Activated CD4-positive, CD25-positive, alpha-beta regulatory T cell treated with anti-CD3 and anti-CD28 coated beads, Interleukin-2, amount 50 U/mL, for 24 hours (primary cell): ENCODE results near the gene THAP12.

ENCODE experiments used
- ATAC-seq, 2 donors: fragments of 150-1000 bp; cut with Tn5 transposase; one replicate each; pipeline ENCODE4 v1.10.0; 2021; ENCODE audit warnings: mild to moderate bottlenecking in 1 of 2, moderate library complexity in 1 of 2

Gene THAP12

DNA sequence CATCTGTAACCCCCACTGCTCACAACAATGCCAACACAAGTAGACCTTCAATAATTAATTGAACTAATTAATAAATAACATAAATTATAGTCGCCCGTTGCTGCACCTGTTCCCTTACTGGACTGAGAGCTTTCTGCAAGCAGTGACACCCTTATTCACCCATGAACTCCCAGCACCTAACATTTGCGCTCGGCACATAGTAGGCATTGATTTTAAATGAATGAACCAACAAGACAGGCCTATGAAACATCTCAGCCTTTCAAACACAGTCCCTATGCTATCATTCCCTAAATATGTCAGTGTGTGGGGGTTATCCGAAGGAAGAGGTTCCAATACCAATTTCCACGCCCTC, 1.1 kb downstream of the THAP12 start:
- ATAC-seq, result no peak

DNA sequence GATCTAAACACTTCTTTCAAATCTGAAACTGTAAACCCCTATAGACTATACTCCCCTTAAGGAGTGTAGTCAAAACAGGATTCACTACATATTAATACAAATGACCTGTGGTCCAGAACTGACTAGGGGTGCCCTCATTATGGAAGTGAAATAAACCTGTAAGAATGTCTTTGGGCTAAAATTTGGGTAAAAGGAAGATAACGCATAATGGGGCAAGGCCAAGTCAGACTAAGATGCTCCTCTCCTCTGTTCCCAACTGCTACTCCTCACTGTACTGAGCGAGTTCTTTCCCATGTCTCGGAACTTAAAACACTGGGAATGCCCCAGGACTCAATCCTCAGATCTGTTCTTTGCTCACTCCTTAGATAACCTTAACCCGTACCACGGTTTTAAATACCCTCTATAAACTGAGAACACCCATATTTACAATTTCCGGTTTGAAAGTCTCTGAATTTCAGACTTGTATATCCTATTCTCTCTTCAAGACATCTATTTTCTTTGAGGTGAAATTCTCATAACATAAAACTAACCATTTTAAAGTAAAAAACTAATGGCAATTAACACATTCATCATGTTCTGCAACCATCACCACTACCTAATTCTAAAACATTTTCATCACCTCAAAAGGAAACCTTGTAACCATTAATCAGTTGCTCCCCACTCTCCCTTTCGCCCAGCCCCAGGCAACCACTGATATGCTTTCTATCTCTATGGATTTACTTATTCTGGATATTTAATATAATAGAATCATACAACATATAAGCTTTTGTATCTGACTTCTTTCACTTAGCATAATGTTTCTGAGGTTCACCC, 4.0 kb downstream of the THAP12 start:
- no peak for ATAC-seq

DNA sequence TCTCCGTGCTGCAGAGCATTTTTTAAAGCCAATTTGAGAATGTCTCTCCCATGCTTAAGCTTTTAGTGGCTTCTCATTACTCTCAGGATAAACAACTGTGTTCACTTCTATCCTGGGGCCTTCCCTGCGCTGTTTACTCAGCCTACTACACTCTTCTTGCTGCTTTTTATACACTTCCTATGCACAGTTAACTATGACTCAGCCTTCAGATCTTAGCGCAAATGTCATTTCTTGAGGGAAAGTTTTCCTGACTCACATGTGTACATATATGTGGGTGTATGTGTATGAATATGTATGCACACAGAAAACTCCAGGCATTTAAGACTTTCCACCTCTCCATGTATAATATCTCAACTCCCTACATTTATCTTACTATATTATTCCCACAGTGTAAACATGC, 9.8 kb downstream of the THAP12 start:
- ATAC-seq, result peak; percentile 98 to 99

DNA sequence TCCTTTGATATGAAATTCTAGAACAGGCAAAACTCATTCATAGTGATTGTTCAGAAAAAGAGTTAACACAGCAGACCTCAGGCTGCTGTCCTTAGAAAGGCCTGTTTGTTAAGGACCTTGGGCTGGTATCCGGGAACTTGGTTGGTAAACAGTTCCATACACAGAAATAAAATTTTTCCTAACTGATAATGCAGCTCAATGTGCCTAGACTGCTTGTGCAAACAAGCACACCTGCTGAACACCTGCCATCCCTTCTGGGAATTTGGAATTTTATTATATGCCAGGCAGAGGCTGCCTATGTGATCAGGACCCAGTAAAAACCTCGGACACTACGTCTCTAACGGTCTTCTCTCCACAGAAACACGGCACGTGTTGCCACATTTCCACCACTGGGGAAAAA, 11.5 kb downstream of the THAP12 start:
- no peak for ATAC-seq

DNA sequence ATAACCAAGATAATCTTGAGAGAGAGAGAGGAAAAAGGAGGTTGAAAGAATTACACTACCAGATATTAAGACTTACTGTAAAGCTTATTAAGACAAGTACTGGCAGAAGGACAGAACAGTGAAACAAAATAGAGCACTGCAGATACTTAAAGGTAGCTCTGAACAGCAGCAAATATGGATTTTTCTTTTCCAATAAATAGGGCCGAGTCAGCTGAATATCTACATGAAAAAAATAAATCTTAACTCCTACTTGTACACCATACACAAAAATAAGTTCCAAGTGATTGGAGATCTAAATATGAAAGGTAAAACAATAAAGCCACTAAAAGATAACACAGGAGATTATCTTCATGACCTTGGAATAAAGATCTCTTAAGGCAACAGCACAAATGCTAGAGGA, 12.4 kb downstream of the THAP12 start:
- no peak for ATAC-seq

DNA sequence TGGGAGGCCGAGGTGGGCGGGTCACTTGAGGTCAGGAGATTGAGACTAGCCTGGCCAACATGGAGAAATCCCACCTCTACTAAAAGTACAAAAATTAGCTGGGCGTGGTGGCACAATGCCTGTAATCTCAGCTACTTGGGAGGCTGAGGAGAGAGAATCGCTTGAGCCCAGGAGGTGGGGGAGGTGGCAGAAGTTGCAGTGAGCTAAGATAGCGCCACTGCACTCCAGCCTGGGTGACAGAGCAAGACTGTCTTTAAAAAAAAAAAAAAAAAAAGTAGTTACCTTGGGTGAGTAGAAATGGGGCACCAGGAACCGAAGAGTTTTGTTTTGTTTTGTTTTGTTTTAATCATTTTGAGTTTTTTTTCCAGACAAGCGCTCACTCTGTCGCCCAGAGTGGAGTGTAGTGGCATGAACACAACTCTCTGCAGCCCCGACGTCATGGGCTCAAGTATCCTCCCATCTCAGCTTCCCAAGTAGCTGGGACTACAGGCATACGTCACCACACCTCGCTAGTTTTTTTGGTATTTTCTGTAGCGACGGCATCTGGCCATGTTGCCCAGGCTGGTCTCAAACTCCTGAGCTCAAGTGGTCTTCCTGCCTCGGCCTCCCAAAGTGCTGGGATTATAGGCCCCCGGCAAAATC, 15.8 kb downstream of the THAP12 start:
- no peak for ATAC-seq

DNA sequence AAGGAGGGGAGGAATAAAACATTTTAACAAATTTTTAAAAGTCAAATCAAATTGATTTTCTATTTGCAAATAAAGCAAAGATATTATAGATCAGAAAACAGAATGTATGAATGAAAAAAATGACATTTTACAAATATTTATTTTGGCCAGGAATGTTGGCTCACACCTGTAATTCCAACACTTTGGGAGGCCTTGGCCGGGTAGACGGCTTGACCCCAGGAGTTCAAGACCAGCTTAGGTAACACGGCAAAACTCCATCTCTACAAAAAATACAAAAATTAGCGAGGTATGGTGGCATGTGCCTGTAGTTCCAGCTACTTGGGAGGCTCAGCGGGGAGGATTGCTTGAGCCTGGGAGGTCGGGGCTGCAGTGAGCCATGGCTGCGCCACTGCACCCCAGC, 18.2 kb downstream of the THAP12 start:
- no peak for ATAC-seq

DNA sequence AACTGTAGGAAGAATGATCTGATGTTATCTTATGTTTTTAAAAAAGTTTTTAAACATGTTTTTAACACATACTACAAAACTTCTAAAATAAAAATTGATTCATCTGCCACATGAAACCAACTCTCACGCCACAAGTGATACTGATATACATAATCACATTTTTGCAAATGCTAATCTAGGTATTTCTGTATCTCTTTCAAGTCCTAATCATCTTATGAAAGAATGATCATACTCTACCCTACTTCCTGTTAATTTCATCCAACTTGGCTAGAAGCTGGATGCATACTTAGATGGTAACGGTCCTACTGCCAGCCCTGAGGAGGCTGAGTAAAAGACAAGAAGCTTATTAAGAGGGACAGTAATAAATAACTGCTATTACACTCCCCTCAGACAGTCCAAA, 19.2 kb downstream of the THAP12 start:
- peak; percentile 58 to 60 for ATAC-seq

DNA sequence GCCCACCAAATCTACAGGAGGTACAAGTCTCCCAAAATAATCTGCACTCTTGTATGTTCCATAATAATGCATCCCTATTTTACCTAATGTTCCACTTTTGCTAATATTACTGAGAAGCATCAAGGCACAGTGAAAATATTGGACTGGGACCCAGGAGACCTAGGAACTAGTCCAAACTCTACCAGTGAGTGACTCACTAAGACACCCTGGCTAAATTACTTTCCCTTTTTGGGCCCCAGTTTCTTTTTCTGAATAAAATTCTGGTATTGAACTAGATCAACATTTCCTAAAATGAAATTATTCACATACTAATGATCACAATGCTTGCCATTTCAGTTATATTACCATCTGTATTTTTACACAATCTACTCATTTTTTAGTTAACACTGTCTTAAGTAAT, 19.6 kb downstream of the THAP12 start:
- ATAC-seq, result peak; percentile 9 to 30

DNA sequence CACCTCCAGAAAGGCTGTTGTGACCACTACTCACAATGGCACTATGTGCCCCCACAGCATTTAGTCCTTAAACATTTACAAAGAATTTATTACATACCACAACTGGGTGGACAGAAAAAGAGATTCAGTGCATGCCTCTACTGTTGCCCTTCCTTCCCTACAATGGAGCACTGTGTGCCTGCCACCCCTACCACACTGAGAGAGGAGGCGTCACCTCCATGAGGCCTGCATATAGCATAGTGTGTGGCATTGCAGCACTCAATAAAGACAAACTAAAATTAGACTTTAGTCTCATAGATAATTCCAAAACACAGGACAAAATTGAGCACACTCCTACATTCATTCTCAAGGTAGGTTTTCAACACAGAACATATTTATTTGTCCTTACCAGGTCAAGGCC, 25.8 kb downstream of the THAP12 start:
- no peak for ATAC-seq

DNA sequence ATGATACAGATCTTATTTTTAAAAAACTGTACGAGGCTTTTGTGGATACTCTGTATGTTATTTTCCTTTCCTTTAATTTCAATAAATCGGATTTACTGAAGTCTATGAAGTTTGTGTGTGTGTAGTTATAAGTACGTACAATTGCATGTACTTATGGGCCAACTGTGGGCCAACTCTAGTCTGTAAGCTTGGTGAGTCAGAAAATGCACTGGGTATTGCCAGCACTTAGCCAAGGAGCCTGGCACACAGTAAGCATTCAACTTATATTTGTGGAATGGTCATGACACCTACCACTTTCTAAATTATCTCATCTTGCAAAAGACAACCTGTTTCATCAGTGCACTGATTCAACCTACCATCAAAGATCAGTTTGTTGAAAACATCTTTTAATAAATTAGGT, 32.6 kb downstream of the THAP12 start:
- no peak for ATAC-seq

DNA sequence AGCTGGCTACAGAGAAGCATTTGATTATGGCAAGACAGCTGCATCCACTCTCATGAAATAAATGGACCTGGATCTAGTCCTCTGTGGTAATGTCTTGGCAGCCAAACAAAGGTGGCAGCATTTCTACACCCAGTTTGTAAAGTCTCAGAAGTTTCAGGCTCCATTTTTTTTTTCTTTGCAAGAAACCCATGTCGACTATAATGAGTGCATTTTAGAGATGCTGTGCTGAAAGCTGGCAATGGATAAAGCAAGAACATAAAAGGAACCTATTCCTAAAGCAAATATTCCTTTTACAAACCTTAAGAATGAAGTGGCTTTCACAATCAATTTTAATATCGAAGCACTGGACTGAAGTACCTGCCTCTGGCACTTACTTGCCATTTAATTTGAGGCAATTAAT, 33.5 kb downstream of the THAP12 start:
- ATAC-seq, result no peak

DNA sequence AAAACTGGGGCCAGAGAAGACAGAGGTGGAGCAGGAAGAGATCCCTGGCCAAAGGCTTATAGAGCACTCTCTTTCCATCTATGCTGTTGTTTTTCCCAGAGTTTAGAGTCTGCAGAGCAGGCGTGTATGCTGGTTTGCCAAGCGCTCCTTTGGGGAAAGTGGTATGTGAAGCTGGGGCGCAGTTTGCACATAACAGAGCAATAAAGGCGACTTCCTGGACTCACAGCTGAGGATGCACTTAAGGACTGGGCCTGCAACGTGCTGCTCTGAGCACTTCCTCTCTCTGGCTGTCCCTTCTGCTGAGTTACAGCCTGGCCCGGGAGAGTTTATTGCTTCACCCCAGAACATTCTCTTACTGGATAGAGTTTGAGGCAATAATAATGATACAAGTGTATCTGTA, 41.7 kb downstream of the THAP12 start:
- ATAC-seq, result no peak

DNA sequence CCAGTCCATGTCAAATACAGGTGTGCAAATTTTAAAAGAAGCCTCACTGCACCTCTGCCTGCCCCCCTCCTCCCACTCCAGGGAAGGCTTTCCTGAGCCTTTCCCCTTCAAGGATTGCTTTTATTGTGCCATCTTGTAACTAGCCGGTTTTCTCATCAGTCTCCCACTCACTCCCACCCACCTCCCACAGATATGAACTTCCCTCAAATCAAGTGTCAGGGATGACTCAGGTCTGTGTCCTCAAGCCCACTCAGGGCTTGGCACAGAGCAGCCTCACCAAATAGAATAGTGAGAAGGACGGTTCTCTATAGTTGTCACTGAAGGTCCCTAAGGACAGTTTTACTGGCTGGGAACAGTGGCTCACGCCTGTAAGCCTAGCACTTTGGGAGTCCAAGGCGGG, 43.0 kb downstream of the THAP12 start:
- no peak for ATAC-seq

DNA sequence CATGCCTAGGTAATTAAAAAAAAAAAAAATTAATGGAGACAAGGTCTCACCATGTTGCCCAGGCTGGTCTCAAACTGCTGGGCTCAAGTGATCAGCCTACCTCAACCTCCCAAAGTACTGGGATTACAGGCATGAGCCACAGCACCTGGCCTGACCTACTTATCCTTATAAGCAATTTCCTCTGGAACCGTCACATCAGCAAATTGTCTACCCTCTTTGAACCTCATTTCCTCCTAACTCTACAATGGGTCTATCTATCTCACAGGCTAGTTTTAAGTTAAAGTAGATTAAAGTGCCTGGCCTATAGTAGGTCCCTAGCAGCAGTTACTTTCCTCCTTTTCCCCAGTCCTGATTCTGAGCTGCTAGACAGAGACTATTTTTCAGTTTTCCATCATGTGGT, 43.5 kb downstream of the THAP12 start:
- ATAC-seq, result no peak

DNA sequence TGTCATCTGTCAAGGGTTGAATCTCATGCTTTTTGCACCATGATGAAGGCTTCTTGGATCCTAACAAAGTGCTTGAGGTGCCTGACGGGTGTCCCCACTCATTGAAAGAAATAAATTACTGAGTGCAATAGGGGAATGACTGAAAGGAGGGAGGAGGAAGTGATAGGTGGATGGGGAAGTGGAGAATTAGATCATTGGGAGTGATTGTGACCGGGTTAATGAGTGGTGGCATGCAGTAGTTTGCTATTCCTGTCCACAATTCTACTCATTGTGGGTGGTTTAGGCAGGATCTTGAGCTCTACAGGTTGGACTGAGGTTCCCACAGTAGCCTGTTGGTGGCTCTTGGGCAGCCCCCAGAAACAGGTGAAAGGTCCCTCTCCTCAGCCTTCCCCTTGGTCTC, 44.3 kb downstream of the THAP12 start:
- no peak for ATAC-seq

DNA sequence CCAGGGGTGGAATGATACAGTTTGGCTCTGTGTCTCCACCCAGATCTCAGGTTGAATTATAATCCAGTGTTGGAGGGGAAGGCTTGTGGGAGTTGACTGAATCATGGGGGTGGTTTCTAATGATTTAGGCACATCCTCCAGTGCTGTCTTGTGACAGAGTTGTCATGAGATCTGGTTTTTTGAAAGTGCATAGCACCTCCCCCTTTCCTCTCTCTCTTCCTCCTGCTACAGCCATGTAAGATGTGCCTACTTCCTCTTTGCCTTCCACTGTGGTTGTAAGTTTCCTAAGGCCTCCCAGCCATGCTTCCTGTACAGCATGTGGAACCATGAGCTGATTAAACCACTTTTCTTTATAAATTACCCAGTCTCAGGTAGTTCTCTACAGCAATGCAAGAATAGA, 45.1 kb downstream of the THAP12 start:
- ATAC-seq, result no peak

DNA sequence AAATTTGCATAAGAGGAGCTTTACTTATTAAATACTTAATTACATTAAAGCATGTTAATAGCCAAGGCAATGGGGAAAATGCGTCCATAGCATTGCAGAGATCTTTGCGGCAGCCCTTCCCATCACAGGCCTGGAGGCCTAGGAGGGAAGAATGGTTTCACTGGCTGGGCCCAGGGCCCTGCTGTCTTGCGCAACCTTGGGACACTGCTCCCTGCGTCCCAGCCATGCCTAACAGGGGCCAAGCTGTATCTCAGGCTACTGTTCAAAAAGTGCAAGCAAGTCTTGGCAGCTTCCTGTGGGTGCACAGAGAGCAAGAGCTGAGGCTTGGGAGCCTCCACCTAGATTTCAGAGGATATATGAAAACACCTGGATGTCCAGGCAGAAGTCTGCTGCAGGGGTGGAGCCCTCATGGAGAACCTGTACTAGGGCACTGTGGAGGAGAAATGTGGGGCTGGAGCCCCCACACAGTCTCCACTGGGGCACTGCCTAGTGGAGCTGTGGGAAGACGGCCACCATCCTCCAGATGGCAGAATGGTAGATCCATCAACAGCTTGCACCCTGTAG, 46.0 kb downstream of the THAP12 start:
- ATAC-seq, result no peak

DNA sequence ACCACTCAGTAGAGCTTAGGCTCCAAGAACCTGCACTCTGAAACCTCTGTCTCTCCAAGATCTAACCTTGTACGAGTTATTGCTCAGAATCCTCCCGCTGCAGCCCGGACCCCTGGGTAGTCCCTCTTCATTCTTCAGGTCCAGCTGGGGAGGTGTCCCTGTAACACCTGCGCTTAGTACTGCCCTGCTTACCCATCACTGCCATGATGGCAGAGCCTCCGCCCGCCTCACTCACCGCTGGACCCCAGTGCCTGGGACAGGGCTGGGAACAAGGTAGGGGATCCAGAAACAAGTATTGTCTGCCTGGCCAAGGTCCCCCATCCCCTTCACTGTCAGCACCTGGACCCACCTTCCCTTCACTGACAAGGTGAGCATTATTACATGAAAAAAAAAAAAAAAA, 50.3 kb downstream of the THAP12 start:
- no peak for ATAC-seq

DNA sequence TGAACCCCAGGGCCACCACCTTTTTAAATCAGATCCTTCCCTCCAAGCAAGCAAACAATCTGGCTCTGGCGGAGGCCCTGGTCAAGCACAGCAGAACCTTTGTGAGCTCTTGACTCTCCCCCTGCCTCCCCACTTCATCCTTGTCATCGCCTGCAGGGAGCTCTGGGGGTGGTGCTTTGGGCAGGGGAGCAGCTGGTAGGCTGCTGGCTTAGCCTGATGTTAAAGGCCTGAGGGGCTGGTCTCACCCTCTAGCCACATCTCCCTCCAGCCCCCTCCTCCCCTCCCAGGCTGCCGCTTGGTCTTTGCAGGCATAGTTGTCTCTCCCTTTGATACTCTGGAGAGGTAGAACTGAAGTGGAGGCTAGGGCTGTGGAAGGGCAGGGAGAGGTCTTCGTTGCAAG, 50.9 kb downstream of the THAP12 start:
- ATAC-seq, result no peak

DNA sequence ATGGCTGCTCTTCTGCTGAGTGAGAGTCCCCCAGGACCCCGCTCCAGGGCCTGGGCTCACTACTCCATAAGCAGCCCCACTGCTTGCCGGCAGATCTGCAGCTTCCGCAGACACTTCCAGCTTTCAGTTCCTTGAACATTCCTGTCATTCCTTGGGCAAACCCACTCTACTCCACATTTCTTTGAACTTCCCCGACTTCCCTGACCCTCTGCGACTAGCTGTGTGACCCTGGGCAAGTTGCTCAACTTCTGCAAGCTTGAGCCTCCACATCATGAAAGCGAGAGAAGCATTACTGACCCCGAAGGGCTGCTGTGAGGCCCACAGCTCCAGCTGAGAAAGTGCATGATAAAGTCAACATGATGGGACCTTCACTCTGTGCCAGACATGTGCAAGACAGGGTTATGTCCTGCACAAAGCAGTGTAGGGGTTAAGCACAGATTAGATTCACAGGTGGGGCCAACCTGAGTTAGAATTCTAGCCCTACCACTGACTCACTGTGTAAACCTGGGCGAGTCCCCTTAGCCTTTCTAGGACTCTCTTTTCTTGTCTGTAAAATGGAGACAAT, 51.8 kb downstream of the THAP12 start:
- ATAC-seq, result no peak

DNA sequence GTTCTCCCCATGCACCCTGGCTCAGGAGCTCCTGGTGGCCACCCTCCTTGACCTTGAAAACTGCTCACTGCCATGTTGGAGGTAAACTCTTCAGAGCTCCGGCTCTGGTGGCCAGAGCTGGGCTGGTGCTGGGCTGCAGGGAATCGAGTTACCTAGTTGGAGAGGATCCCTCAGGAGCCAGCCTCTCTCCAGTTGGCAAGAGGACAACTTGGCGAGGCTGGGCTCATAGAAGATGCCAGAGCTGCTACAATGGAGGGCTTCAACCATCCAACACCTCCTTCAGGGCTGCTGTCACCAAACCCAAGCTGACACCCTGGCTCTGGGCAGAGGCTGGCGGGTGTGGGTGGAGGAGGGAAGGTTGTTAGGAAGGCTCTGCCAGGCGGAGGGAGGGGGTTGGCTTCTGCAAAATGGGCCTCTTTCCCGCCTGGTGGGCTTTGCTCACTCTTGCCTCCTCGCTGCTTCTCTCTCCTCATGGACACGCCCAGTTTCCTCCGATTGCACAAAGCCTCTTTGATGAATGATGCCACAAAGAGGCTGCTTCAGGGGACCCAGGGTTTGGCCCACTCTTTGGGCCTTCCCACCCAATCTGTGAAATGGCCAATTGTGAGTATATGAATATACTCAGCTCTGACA, 53.1 kb downstream of the THAP12 start:
- no peak for ATAC-seq

DNA sequence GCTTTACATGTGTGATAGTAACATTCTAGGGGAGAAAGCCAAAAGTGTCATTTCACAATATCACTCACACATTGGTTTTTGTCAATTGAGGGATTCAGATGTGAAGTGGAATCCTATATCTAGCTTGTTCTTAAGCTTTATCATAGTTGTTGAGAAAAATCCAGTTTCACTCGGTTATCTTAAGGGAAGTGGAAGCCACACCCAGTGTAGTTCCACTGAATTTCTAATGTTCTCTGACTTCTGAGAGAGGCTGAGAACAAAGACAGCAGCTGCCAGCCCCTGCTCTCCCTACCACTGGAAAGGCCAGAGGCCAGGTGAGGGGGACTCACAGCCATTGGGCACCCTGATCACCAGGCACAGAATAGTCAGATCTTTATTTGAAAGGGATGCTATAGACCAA, 53.7 kb downstream of the THAP12 start:
- ATAC-seq, result no peak

DNA sequence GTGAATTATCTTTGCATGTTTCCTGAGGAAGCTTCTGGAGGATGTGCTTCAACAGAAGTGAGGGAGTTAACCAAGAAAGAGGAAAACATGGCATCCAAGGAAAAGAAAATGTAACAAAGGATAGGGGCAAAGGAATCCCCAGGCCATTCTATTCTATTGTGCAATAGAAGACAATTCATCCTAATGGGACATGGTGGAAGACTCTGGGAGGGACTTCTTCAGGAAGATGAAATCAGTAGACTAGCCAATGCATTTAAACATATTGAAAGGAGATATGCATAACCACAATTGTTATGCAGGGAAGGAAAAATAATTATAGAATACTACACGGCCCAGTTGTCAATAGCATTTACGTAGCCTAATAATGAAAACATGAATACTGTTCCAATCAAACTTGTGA, 55.7 kb downstream of the THAP12 start:
- no peak for ATAC-seq
